Liver (tissue), 3 donors: ENCODE data around the gene TRIP12.

Experiments
- FOXA1 ChIP-seq: IDR thresholded peaks from 2 replicates; pipeline ENCODE4 v1.6.1; 2016; ENCODE audit warnings: antibody characterized with exemption
- GABPA ChIP-seq, 2 donors: IDR thresholded peaks in 1 of 2; conservative IDR thresholded peaks in 1 of 2; 2 replicates each; pipeline ENCODE4 v1.6.1; 2016; ENCODE audit warnings: antibody characterized with exemption in 2 of 2, mild to moderate bottlenecking in 1 of 2, moderate library complexity in 1 of 2
- RAD21 ChIP-seq, 2 donors: IDR thresholded peaks; 2 replicates each; pipeline ENCODE4 v1.6.1; 2016; ENCODE audit warnings: antibody characterized with exemption in 2 of 2, mild to moderate bottlenecking in 2 of 2
- YY1 ChIP-seq: IDR thresholded peaks from 2 replicates; pipeline ENCODE4 v1.6.1; 2016; ENCODE audit warnings: antibody characterized with exemption, mild to moderate bottlenecking
- TF ChIP-seq, protein P1 (sequence below): fragments of 150-350 bp; IDR thresholded peaks from 2 replicates; pipeline ENCODE4 v1.5.1; 2017; ENCODE audit warnings: improper control_type of control experiment, low read depth, low read length; ENCODE audit not compliant: missing input control
- TF ChIP-seq, protein P2 (sequence below): IDR thresholded peaks from 2 replicates; pipeline ENCODE4 v1.6.1; 2016; ENCODE audit warnings: antibody characterized with exemption
- TF ChIP-seq, protein P3 (sequence below): IDR thresholded peaks from 2 replicates; pipeline ENCODE4 v1.6.1; 2016; ENCODE audit warnings: antibody characterized with exemption, mild to moderate bottlenecking
- donor health status: healthy.
- donor health status: healthy.

DNA sequence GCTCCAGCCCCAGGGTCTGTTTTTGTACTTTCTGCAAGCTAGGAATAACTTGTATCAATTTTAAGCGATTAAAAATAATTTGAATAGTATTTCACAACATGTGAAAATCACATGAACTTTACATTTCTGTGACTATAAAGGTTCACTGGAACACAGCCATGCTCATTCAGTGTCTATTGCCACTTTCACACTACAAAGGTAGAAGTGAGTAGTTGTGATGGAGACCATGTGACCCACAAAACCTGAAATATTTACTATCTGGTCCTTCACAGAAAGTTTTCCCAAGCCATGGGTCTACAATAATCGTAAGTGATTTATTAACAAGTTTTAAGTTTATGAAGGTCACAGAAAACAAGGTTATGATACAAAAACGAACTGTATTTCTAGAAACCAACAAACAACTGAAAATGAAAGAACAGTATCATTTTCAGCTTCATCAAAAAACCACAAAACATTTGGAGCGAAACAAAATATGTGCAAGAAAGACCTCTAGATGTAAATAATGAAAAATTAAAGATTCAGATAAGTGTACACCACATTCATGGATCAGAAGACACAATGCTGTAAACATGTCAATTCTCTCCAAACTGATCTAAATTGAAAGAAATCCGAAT lies 138.6 kb downstream of the TRIP12 start:
- TF ChIP-seq, protein P1, sequence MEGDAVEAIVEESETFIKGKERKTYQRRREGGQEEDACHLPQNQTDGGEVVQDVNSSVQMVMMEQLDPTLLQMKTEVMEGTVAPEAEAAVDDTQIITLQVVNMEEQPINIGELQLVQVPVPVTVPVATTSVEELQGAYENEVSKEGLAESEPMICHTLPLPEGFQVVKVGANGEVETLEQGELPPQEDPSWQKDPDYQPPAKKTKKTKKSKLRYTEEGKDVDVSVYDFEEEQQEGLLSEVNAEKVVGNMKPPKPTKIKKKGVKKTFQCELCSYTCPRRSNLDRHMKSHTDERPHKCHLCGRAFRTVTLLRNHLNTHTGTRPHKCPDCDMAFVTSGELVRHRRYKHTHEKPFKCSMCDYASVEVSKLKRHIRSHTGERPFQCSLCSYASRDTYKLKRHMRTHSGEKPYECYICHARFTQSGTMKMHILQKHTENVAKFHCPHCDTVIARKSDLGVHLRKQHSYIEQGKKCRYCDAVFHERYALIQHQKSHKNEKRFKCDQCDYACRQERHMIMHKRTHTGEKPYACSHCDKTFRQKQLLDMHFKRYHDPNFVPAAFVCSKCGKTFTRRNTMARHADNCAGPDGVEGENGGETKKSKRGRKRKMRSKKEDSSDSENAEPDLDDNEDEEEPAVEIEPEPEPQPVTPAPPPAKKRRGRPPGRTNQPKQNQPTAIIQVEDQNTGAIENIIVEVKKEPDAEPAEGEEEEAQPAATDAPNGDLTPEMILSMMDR, result no peak
- TF ChIP-seq RAD21 (IDR thresholded peaks at IDR 0.05) (no peak), YY1 (no peak), GABPA (IDR thresholded peaks at IDR 0.05 in 1 of 2, conservative IDR thresholded peaks at IDR 0.05 in 1 of 2) (no peak), FOXA1 (no peak)
- TF ChIP-seq, protein P2, sequence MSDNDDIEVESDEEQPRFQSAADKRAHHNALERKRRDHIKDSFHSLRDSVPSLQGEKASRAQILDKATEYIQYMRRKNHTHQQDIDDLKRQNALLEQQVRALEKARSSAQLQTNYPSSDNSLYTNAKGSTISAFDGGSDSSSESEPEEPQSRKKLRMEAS, result no peak
- TF ChIP-seq, protein P3, sequence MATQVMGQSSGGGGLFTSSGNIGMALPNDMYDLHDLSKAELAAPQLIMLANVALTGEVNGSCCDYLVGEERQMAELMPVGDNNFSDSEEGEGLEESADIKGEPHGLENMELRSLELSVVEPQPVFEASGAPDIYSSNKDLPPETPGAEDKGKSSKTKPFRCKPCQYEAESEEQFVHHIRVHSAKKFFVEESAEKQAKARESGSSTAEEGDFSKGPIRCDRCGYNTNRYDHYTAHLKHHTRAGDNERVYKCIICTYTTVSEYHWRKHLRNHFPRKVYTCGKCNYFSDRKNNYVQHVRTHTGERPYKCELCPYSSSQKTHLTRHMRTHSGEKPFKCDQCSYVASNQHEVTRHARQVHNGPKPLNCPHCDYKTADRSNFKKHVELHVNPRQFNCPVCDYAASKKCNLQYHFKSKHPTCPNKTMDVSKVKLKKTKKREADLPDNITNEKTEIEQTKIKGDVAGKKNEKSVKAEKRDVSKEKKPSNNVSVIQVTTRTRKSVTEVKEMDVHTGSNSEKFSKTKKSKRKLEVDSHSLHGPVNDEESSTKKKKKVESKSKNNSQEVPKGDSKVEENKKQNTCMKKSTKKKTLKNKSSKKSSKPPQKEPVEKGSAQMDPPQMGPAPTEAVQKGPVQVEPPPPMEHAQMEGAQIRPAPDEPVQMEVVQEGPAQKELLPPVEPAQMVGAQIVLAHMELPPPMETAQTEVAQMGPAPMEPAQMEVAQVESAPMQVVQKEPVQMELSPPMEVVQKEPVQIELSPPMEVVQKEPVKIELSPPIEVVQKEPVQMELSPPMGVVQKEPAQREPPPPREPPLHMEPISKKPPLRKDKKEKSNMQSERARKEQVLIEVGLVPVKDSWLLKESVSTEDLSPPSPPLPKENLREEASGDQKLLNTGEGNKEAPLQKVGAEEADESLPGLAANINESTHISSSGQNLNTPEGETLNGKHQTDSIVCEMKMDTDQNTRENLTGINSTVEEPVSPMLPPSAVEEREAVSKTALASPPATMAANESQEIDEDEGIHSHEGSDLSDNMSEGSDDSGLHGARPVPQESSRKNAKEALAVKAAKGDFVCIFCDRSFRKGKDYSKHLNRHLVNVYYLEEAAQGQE, result no peak
